HepG2 (cell line): ENCODE measurements around the gene YPEL3. TPM values are rescaled to one million over a fixed set of nuclear protein-coding genes. Genes with fewer than 3 reads are reported as not detected.

ENCODE experiments used
- ATRX ChIP-seq: sonication (generic); formaldehyde crosslinking; IDR thresholded peaks from 2 replicates; pipeline ENCODE4 v1.4.0; 2020; ENCODE audit warnings: missing genetic modification reagents, borderline replicate concordance
- CC2D1A ChIP-seq: sonication (generic); formaldehyde crosslinking; IDR thresholded peaks from 2 replicates; pipeline ENCODE4 v1.8.1; 2023; ENCODE audit warnings: mild to moderate bottlenecking, missing genetic modification reagents
- FOXP4 ChIP-seq: sonication (generic); formaldehyde crosslinking; IDR thresholded peaks from 2 replicates; pipeline ENCODE4 v1.4.0; 2020; ENCODE audit warnings: missing genetic modification reagents
- HOXA5 ChIP-seq: sonication (generic); formaldehyde crosslinking; IDR thresholded peaks from 2 replicates; pipeline ENCODE4 v1.4.0; 2020; ENCODE audit warnings: missing genetic modification reagents
- IKZF5 ChIP-seq: IDR thresholded peaks from 2 replicates; pipeline ENCODE4 v1.6.1; 2018; ENCODE audit warnings: missing genetic modification reagents, mild to moderate bottlenecking, missing compliant biosample characterization
- KDM3A ChIP-seq: IDR thresholded peaks from 2 replicates; pipeline ENCODE4 v1.6.1; 2018; ENCODE audit warnings: low read depth, missing compliant biosample characterization
- NCOA1 ChIP-seq: sonication (generic); formaldehyde crosslinking; IDR thresholded peaks from 2 replicates; pipeline ENCODE4 v1.9.0; 2021; ENCODE audit warnings: missing genetic modification reagents
- NR2F6 ChIP-seq, 2 experiments: IDR thresholded peaks; 2 replicates each; pipeline ENCODE4 v1.6.1; 2016; ENCODE audit warnings: antibody characterized with exemption in 1 of 2, mild to moderate bottlenecking in 1 of 2
- POLR2AphosphoS2 ChIP-seq: IDR thresholded peaks from 2 replicates; pipeline ENCODE4 v1.6.1; 2011; ENCODE audit warnings: low read depth, low read length, improper control_type of control experiment
- SMC3 ChIP-seq: IDR thresholded peaks from 2 replicates; pipeline ENCODE4 v1.6.1; 2011; ENCODE audit warnings: low read length, improper control_type of control experiment
- THRA ChIP-seq: sonication (generic); formaldehyde crosslinking; IDR thresholded peaks from 2 replicates; pipeline ENCODE4 v1.4.0; 2020; ENCODE audit warnings: missing genetic modification reagents, borderline replicate concordance
- ZBED4 ChIP-seq: sonication (generic); formaldehyde crosslinking; IDR thresholded peaks from 2 replicates; pipeline ENCODE4 v1.4.0; 2020; ENCODE audit warnings: missing genetic modification reagents, borderline replicate concordance
- ZNF713 ChIP-seq: sonication (generic); formaldehyde crosslinking; IDR thresholded peaks from 2 replicates; pipeline ENCODE4 v1.4.0; 2020; ENCODE audit warnings: mild to moderate bottlenecking, missing genetic modification reagents
- ZNF780A ChIP-seq: sonication (generic); formaldehyde crosslinking; IDR thresholded peaks from 2 replicates; pipeline ENCODE4 v1.8.0; 2022; ENCODE audit warnings: mild to moderate bottlenecking, missing genetic modification reagents, moderate library complexity
- ZNF784 ChIP-seq: sonication (generic); formaldehyde crosslinking; IDR thresholded peaks from 2 replicates; pipeline ENCODE4 v1.5.1; 2020; ENCODE audit warnings: missing genetic modification reagents, mild to moderate bottlenecking, borderline replicate concordance
- ZXDC ChIP-seq: sonication (generic); formaldehyde crosslinking; IDR thresholded peaks from 2 replicates; pipeline ENCODE4 v1.5.0; 2020; ENCODE audit warnings: mild to moderate bottlenecking, missing genetic modification reagents
- polyA plus RNA-seq, 8 experiments: library from polyadenylated mRNA; depleted of rRNA in 3 of 8; stranded (reverse) in 7 of 8; unstranded in 1 of 8; fragments of >200 nt; fragmentation: Illumina TruSeq in 4 of 8; extraction: Trizol in 4 of 8; gene quantifications; 2 replicates each; pipeline versions ENCODE4 v1.2.1 to v1.2.3, GENCODE V29; 2011 to 2016; ENCODE audit warnings: low read depth in 4 of 8, missing spikeins in 1 of 8, mixed read lengths in 1 of 8; ENCODE audit not compliant: insufficient read depth in 1 of 8
- total RNA-seq, 5 experiments: library from RNA; depleted of rRNA; stranded (reverse); fragments of >200 nt; fragmentation: Illumina TruSeq; extraction: Trizol; gene quantifications; 2 replicates each; pipeline ENCODE4 v1.2.3, GENCODE V29; 2016; ENCODE audit warnings: low read depth in 1 of 5

Gene YPEL3
- total and polyA plus RNA-seq, 2 of the 13 experiments (the other 11 are each of a cell fraction or from before 2014, with no cell fraction given): 5.4 to 47.0 TPM

- TF ChIP-seq CC2D1A (CRISPR knock-in tag) (no peak), NCOA1 (no peak), ATRX (CRISPR knock-in tag) (no peak), FOXP4 (CRISPR knock-in tag) (peak; percentile 92), THRA (CRISPR knock-in tag) (0 out of 2 replicates have a peak, but pooled peaks have one; percentile 15), SMC3 (peak; percentile 71), ZXDC (CRISPR knock-in tag) (no peak), KDM3A (CRISPR knock-in tag) (peak; percentile 53; the same call in 1 of the 2 replicates), NR2F6 (IDR thresholded peaks at IDR 0.05) (no peak), NR2F6 (CRISPR knock-in tag; IDR thresholded peaks at IDR 0.05) (0 out of 2 replicates have a peak, but pooled peaks have one; percentile 25), ZNF713 (CRISPR knock-in tag) (no peak), ZNF784 (CRISPR knock-in tag) (no peak), POLR2AphosphoS2 (no peak), IKZF5 (CRISPR knock-in tag) (peak; percentile 62; the same call in 1 of the 2 replicates), ZBED4 (CRISPR knock-in tag) (0 out of 2 replicates have a peak, but pooled peaks have one; percentile 59), ZNF780A (CRISPR knock-in tag) (no peak), HOXA5 (CRISPR knock-in tag) (0 out of 2 replicates have a peak, but pooled peaks have one; percentile 61)
Observed at GRCh38 chr16:30142672-30143346, 46.8 kb upstream of the YPEL3 start (continued).
